NCI-H748 (cell line): ENCODE data around the gene DHRS7.
A peak's percentile ranks its signal among the peaks of the same experiment; 100 is the strongest.

Source experiments
- DNase-seq: peaks from one replicate; lab custom pipeline; 2025; ENCODE audit not compliant: unreplicated experiment; lab: John Stamatoyannopoulos, UW

DHRS7 gene

DNA sequence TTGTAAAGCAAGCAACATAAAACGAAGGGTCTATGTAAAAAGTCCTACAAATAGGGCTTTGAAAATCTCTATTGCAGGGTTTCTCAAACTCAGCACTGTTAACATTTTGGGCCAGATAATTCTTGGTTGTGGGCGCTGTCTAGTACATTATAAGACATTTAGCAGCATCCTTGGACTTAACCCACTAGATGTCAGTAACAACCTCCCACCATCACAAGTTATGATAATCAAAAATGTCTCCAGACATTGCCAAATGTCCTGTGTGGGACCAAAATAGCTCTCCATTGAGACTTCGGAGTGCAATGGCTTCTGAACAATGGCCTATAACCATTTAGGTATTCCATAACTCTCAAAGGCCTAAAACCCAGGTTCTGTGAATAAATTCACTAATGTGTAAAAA is 22.9 kb upstream of the DHRS7 start:
- DNase-seq, result peak; percentile 46

DNA sequence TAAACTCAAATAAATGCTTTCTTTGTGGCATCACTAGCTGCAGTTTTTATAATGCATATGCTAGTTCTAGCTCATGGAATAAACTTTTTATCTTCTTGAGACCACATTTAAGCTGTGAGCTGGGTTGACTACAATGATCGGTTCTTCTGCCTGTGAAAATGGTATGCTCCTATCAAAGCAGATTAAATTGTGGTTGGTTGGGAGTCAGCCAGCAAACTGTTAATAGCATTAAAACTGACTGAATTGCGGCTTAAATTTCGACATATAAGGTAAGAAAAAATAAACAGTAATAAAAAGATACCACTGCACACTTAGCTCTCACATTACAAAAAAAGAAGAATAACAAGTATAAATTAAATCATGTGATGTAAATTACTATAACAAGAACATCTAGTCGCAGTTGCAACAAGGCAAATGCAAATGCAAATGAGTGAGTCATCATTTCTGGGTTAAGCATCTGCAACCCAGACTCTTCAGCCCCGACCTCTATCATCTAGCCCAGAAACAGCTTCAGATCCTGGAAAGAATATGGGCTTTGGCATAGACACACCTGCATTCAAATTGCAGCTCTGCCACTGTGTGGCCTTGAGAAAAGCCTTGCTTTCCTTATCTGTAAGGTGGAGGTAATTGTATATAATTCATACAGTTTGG is 19.8 kb upstream of the DHRS7 start:
- peak; percentile 16 for DNase-seq

DNA sequence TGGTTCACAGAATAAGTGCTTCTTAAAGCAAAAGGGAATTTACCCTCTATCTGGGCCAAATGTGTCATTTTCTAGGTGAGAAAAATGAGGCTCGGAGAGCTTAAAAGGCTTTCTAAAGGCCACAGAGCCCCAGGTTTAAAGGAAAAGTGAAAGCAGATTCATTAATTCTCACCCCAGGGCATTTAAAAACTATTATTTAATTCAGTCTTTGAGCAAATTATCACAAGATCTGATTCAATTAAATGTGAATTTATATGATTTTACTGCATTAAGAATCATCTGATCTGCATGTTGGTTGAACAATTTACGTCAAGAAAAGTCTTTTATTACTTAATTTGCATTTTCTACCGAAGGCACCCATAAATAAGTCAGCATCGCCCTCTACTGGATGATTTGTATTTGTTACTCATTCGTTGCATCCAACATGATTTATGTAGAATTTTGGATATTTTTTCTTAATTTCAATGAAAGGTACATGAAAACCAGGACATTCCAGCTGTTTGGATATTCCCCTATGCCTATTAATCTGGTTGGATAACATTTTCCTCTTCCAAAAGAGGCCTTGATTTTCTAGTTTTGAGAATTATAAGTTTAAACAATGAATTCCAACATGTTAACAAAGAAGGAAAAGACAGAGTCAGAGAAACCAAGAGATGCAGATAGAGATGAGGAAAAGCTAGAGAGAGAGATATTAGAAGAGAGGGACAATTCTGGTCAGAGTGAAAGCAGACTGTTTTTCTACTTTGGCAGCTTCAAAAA is 19.1 kb upstream of the DHRS7 start:
- peak; percentile 83 for DNase-seq

DNA sequence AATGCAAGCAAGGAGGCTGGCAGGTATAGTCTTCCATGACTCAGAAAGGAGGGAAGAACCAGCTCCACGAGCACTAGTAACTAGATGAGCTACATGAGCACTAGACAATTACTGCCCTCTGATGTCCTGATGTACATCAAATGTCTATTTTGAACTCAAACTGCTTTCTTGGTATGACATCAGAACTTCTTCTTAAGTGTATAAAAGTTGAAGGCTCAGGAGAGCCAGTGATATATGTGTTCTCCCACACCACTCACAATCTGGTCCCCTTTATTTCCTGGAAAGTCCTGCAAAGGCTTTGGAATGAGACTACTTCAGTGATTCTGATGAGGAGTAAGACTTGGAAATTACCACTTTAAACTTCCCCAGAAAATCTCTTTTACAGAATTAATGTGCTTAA is 18.5 kb upstream of the DHRS7 start:
- DNase-seq, result peak; percentile 38

DNA sequence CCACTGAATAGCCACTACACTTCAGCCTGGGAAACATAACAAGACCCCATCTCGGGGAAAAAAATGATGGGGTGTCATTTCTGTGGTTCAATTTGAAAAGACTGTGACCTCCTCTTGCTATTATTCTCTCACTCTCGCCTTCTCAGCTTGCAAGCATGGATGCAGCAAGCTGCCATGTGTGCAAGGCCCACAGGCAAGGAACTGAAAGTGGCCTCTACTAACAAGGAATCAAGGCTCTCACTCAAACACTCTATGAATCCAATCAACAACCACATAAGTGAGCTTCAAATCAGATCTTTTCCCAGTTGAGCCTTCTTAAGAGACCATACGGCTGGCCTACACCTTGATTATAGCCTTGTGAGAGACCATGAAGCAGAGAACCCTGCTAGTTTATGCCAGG is 17.9 kb upstream of the DHRS7 start:
- no peak for DNase-seq

DNA sequence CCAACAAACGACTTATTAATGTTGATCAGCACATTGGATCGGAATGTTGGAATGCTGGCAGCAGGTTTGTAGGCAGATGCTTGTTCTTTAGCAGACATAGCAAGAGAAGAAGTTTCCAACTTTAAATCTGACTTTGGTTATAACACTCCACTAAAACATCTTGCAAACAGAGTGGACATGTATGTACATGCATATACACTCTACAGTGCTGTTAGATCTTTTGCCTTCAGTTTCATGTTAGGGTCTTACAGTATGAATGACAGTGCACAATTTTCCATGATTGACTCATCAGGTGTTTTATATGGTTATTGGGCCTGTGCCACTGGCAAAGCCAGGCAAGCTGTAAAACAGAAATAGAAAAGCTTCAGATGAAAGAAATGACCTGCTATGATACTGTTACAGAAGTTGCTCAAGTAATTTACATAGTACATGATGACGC is 14.3 kb upstream of the DHRS7 start:
- no peak for DNase-seq

DNA sequence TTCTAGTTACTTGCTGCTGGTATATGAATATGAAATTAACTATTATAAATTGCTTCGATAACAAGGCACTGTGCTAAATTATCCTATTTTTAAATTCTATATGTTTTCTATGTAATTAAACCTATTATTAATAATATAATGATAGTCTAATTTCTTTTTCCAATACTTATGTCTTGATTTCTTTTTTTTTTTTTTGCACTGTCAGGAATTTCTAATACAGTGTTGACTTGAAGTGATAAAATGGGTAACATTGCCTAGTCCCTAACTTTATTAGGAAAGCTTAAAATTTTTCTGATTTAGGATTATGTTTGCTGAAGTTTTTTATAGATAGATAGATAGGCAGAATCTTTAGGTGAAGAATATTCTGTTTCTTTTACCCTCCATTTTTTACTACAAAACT is 13.6 kb upstream of the DHRS7 start:
- DNase-seq, result no peak

DNA sequence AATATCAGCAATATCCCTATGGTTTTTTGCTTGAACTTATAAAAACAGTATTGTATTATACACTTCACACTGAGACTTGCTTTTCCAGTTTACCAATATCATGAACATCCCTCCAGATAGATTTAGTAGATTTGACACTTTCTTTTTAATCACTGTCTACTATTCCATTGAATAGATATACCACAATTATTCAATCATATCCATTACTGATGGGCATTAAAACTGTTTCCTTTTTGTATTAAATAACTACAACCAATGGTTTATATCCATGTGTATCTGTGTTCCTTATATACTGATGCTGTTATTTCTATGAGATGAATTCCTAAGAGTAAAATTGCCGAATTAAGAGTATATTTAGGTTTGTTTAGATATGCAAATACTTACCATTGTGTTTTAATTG is 13.0 kb upstream of the DHRS7 start:
- DNase-seq, result no peak

DNA sequence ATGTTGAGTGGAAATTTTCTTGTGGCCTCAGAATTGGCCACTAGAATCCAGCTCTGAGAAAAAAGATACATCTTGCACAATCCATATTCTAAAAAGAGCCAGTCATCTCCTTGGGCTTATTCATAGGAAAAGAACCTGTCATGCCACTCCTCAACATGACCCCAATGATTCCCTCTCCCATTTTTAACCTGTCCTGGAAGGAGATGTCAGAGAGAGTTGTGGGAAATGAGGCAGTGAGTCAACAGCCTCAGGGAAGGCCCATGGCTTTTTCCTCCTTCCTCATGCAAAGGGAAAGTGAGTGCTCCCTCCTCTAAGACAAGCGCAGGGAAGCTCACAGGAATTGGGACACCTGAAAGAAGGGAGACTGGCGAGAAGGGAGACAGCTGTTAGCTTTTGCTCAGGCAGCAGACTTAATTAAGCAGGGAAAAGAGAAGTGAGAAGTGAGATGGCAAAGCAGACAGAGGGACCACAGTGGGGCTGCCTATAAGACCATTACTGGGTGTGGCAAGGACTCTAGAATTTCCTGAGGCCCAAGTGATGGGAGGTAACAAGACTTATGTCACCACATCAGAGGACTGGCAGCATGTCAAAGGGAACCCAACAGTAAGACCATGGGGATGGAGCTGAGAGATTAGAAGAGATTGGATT is 10.2 kb upstream of the DHRS7 start:
- DNase-seq, result no peak

DNA sequence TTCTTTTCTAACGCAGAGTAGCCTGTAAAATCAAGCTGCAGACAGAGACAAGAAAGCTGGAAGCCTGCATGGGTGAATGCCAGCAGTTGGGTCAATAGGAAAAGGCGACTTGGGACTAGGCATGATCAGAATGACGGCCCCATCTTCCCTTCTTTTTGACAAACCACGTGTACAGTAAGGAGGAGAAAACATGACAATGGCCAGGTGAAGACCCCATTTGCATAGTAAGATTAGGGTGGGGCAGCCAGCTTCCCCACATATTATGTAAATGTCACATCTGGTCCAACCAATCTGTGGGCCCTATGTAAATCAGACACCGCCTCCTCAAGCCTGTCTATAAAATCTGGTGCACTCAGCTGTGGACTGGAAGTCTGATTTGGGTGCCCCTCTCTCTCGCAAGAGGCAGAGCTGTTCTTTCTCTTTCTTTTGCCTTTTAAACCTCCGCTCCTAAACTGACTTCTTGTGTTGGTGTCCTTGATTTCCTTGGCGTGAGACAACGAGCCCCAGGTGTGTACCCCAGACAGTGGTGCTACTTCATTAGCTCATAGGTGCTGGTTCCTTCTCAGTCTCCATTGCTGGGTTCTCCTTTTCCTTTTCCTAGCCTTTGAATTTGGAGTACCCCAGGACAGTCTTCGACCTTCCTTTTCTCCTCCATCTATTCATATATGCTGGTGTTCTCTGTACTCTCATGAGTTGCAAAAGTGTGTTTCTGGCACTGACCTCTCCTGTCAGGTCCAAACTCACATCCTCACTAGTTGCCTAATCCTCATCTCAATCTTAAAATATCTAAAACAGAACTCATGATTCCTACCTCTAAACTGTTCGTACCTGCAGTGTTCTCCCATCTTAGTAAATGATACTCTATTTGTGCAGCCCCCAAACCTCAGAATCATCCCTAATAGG is 9.4 kb upstream of the DHRS7 start:
- DNase-seq, result peak; percentile 19

DNA sequence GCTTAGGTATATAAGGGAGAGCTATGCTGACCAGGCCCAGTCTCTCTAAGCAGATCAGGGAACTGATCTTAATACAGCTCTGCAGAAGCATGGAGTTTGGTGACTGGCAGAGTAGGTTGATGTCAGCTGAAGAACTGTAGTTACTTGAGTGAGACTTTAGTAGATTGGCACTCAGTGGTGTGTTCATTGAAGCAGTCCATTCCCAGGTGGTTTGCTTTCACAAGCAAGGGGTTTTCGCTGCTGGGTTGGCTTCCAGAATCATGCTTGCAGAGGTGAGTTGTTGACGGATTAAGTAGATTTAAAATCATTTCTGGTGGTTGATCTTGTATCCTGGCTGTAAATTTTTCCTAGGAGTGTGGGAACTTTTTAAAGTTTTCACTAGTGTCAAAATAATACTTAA is 6.5 kb upstream of the DHRS7 start:
- DNase-seq, result no peak

DNA sequence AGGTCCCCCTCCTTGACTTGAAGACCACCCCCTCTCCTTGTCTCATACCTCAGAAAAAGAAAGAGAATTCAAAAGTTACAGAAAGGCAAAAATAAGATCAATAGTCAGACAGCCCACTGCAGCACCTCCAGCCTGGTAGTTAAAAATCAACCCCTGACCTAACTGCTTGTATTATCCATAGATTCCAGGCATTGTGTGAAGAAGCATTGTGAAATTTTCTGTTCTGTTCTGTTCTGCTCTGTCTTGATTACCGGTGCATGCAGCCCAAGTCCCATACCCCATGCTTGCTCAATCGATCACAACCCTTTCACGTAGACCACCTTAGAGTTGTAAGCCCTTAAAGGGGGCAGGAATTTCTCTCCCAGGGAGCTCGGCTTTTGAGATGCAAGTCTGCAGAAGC is 5.8 kb upstream of the DHRS7 start:
- no peak for DNase-seq

DNA sequence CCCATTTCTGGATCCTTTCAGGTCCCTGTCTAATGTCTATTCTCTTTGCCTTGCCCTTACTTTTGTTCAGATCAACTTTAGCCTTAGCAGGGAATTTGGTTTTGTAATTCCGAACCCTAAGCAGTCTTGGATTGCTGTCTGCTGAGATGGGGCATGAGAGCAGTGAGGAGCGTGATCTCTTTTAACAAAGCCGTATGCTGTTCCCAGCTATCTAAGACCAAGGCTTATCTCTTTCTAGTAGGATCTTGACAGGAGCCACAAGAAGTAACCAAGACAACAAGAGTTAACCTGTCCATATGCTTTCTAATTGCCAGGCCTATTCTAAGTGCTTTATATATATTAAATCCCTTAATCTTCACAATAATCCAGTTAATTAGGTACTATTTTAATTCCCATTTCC is 4.5 kb upstream of the DHRS7 start:
- no peak for DNase-seq

DNA sequence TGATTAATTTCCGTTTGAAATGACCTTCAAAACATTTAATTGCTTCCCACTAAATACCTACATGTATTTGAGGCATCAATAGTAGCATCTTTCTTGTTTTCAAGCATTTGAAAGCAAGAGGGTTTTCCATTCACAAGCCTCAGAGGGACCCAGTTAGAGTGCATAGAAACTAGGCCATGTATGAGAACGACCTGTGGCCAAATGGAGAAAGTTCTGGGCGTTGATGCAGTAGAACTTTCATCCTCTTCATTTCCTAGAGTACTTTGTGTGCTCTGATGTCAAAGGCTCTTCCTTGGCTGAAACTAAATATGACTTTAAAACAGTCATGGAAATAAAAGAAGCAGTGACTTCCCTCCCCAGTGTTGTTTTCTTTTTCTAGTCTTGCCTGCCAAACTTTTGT is 944 bp upstream of the DHRS7 start:
- DNase-seq, result peak; percentile 10

DNA sequence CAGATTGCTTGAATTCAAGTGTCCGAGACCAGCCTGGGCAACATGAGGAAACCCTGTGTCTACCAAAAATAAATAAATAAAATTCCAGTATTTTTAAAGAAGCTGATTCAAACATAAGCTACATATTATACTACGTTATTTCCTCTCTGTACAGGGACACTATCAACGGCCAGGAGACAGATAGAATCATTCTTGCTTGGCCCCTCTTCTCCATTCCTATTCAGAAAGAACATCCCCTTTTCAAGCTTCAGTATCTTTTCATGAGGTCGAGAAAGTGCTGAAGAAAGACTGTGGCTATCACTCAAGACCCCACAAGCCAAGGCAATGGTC is 314 bp upstream of the DHRS7 start:
- peak; percentile 47 for DNase-seq

DNA sequence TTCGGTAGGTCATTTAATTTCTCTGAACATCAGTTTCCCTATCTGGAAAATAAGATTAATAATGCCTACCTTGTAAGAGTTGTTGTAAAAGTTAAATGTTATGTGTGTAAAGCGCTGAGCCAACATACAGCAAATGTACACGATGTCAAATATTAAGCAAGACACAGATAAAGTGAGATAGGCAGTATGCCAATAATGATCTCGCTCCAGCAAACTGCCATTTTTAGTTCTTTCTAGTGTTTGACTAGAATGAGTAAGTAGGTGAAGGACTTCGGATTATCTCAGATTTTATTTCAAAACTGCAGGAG is 840 bp downstream of the DHRS7 start:
- DNase-seq, result no peak

DNA sequence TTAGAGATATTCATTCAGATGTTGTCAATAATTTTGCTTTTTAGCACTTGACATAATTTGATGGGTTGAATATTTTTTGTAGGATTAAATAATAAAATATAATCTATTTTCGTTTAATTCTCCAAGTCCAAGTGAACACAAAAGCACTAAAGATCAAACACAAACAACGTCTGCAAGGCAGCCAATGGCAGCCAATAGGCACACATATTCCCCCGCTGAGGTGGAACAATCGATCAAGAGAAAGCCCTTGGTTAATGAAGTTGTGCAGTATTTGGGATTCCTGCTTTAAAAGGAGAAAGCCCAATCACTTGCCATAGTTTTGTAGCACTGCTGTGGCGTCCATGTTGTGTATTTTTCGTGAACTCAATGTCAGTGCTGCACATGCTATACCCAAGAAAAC is 1.5 kb downstream of the DHRS7 start:
- DNase-seq, result peak; percentile 88

DNA sequence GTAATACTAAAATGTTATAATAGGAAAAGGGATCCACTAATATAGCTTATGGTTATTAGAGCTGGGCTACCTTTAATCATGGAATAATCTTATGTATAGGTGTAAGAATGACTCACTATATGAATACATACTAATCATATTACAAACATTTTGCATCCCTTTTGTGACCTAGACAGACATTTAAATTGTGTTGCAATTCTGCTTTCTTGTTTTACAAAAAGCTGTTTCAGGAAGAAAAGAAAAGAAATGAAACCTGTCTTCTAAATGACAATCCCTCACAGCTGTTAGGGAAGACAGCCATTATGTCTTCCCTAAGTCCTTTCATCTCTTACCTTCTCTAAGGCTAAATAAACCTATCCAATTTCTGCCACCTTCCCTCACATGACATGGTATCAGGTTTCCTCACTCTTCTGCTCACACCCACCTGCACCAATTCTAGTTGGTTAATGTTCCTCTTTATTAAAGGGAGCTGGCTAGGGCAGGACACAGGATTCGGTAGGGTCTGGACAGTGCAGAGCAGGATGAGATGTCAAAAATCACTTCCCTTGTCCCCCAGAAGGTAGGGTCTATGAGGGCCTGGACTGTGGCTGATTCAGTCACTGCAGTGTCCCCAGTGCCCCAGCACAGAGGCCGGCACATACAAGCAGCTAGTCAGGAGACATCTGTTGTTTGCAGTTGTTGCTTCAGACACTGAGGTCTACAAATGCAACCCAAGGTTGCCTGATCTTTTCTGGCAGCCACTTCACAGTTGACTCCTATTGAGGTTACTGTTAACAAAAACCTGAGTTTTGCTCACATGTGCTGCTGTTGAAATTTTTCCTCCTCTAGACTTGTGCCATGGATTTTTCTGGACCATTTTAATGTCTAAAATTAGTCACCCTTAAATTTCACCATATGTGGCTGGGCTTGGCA is 3.7 kb downstream of the DHRS7 start:
- peak; percentile 83 for DNase-seq

DNA sequence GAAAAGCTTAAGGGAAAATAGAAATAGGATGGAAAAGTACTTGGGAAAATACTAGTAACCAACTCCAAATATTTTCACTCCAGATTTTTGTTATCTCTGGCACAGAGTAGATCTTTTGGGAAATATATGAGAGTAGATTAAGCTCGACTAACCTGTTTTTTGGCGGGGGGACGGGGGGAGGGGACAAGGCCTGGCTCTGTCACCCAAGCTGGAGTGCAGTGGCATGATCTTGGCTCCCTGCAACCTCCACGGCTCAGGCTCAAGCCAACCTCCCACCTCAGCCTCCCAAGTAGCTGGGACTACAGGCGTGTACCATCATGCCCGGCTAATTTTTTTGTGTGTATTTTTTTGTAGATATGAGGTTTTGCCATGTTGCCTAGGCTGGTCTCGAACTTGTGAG is 4.8 kb downstream of the DHRS7 start:
- DNase-seq, result no peak

DNA sequence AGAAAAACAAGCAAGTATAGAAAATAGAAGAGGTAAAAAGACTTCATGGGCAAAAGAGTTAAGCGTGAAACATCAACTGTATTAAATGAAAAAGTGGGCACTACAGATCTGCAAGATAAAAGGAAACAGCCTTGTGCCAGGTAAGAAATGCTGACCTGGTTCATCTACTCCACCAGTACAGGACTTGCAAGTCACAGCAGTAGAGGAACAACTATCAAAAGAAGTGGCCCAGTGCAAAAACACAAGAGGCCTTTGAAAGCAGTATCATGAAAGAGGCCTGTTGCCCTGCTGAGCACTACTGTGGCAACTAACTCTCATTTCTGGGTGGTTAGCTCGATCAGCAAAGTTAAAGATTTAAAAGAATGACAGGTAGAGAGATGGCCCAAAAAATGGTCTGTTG is 10.5 kb downstream of the DHRS7 start:
- DNase-seq, result no peak

DNA sequence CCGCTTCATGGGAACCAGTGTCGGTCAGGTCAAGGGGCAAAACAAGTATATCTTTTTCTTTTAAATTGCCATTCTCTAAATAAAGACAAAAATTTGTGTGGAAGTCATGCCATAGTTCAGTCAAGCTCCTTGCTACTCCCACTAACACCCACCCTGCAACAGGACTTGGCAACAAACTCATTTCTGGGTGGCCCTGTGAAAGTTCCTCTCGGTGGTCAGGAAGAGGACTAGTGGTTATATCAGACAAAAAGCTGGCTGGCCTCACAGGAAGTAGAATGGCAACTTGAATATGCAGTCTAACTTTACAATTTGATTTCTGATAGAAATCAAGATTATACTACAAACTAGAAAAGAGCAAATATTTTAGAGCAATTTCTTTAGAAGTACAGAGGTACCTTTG is 11.2 kb downstream of the DHRS7 start:
- DNase-seq, result no peak
